Measurements from ENCODE around the gene CGNL1.

- no peak for TF ChIP-seq CTCF (IDR thresholded peaks at IDR 0.05; ENCODE audit: low read length)
- TF ChIP-seq EZH2 (IDR thresholded peaks at IDR 0.05; ENCODE audit: borderline replicate concordance, low read length), result no peak
Observed at GRCh38 chr15:57591822-57592367, 215.6 kb downstream of the CGNL1 start, which contains the start of gene MYZAP.
